ENCODE measurements around the gene PREB. TPM values are rescaled to one million over a fixed set of nuclear protein-coding genes. Genes with fewer than 3 reads are reported as not detected.

PREB gene
- total and polyA plus RNA-seq, 2 of the 13 experiments (the other 11 are each of a cell fraction or from before 2014, with no cell fraction given), result 112 to 192 TPM

- Histone ChIP-seq H2AFZ (ENCODE audit: low read length) (peak within 1 kb of the TSS; percentile 2), H3K9me3 (ENCODE audit: low read length) (no peaks in the 10 kb centered on the region), H3K4me1 (ENCODE audit: insufficient read depth, low read length) (peaks cover 63% of the 10 kb centered on the region), H3K4me3 (replicated peaks in 1 of 3; ENCODE audit: insufficient read depth in 1 of 3, low read depth in 2 of 3, low read length in 3 of 3) (peak within 1 kb of the TSS in 1 of 3 experiments; percentile 21; a peak in 1 of 6 replicates), H3K27ac (ENCODE audit: extremely low read length, insufficient read depth, low read length) (no peak within 1 kb of the TSS), H3K9ac (ENCODE audit: insufficient read depth, low read depth, low read length) (peak within 1 kb of the TSS; percentile 2), H3K79me2 (ENCODE audit: insufficient read depth, low read length) (no peaks in the 10 kb centered on the region), H3K36me3 (replicated peaks in 1 of 2; ENCODE audit: control insufficient read depth in 1 of 2, insufficient read depth in 2 of 2, low read length in 2 of 2) (no peaks in the 10 kb centered on the region), H4K20me1 (ENCODE audit: insufficient read depth, low read length) (no peaks in the 10 kb centered on the region), H3K4me2 (ENCODE audit: low read depth, low read length) (peak within 1 kb of the TSS; percentile 48), H3K27me3 (ENCODE audit: control insufficient read depth in 1 of 2, insufficient read depth in 2 of 2, low read length in 2 of 2) (peaks cover 0 to 2% of the 10 kb centered on the region in 2 experiments; a peak in 2 of 5 replicates)
- BruUV-seq (replicated peaks), result no TSS peak
- no peak for FAIRE-seq
- in situ Hi-C loops (cut with HindIII; ENCODE audit: extremely low pct_ligation_motif_present, low pct_unique_long_range_greater_than_20kb) (no loop called here), intact Hi-C loops (cut with micrococcal nuclease; ENCODE audit: unreplicated experiment) (no loop called here)
- CTCF ChIA-PET (ENCODE audit: low intra/inter-chr PET ratio, low total read pairs), result no interaction called here
- POLR2A ChIA-PET, result interaction anchor here (0.9 to 1.5 kb wide), 5 partner anchors 14 to 55 kb away, joined by 3 to 4 read pairs (median 3); partner anchors contain the start of gene PREB
- no peak for DNase-seq (ENCODE audit: low spot score)
- 47% methylated on average over 11 of the region's 12 CpGs for WGBS (ENCODE audit: low lambda C conversion rate)
- ATAC-seq, result peak; percentile 33
- TF ChIP-seq ZNF30 (CRISPR knock-in tag; IDR thresholded peaks at IDR 0.05) (no peak), ZNF598 (CRISPR knock-in tag; IDR thresholded peaks at IDR 0.05; ENCODE audit: borderline replicate concordance) (peak; percentile 62; the same call in 1 of the 2 replicates), ZBTB39 (CRISPR knock-in tag; IDR thresholded peaks at IDR 0.05) (no peak), RXRA (CRISPR knock-in tag; IDR thresholded peaks at IDR 0.05) (0 out of 2 replicates have a peak, but pooled peaks have one; percentile 14), ZNF33B (CRISPR knock-in tag; IDR thresholded peaks at IDR 0.05) (0 out of 2 replicates have a peak, but pooled peaks have one; percentile 26), ZNF687 (CRISPR knock-in tag; IDR thresholded peaks at IDR 0.05) (peak; percentile 39; the same call in 1 of the 2 replicates), ZNF274 (CRISPR knock-in tag; IDR thresholded peaks at IDR 0.05) (peak; percentile 81; the same call in 1 of the 2 replicates), BCL3 (CRISPR knock-in tag; IDR thresholded peaks at IDR 0.05) (peak; percentile 49; the same call in 1 of the 2 replicates), ZNF253 (CRISPR knock-in tag; IDR thresholded peaks at IDR 0.05; ENCODE audit: borderline replicate concordance) (no peak), MTF2 (CRISPR knock-in tag; IDR thresholded peaks at IDR 0.05; ENCODE audit: borderline replicate concordance) (0 out of 2 replicates have a peak, but pooled peaks have one; percentile 43), ZBTB38 (CRISPR knock-in tag; IDR thresholded peaks at IDR 0.05) (0 out of 2 replicates have a peak, but pooled peaks have one; percentile 43), HIC2 (CRISPR knock-in tag; IDR thresholded peaks at IDR 0.05; ENCODE audit: low read depth) (0 out of 2 replicates have a peak, but pooled peaks have one; percentile 44)
Measured at GRCh38 chr2:27148801-27149439, 14.5 kb upstream of the PREB start, which contains the start of gene TCF23. TCF23 (plus strand) TSS chr2:27149004; CDS start chr2:27149134, 130 bp downstream.

Measured in HepG2 (cell line).